Caco-2 (cell line): ENCODE data around the gene VAV2. TPM values are rescaled to one million over a fixed set of nuclear protein-coding genes. Genes with fewer than 3 reads are reported as not detected.

Source experiments
- BruUV-seq: library from RNA; stranded (reverse); fragments of 400-500 nt; replicated peaks from 2 replicates; lab custom pipeline; 2021; lab: Mats Ljungman, UMichigan
- CTCF ChIA-PET: fragments of 300-600 bp; sonication (Branson Sonifier 250); formaldehyde crosslinking; loops from one replicate; lab custom pipeline; 2022; ENCODE audit warnings: antibody characterized with exemption; lab: Charles Lee
- POLR2A ChIA-PET: fragments of 300-600 bp; sonication (Branson Sonifier 250); formaldehyde crosslinking; loops from one replicate; lab custom pipeline; 2022; ENCODE audit warnings: antibody characterized with exemption; lab: Charles Lee
- DNase-seq, 2 experiments: peaks; one replicate each; pipeline versions ENCODE4 v3.0.0 to v3.0.0-alpha.2; 2020 to 2022
- H3K27me3 ChIP-seq: replicated peaks from 2 replicates; pipeline ENCODE4 v1.6.0; 2011; ENCODE audit warnings: low read length; ENCODE audit not compliant: control insufficient read depth, insufficient read depth
- H3K36me3 ChIP-seq: 2 replicates; pipeline ENCODE4 v1.5.1; 2011; ENCODE audit warnings: low read length; ENCODE audit not compliant: control insufficient read depth, insufficient read depth
- H3K4me1 ChIP-seq: fragments of 250-450 bp; sonication (Bioruptor Pico); 2 replicates; pipeline ENCODE4 v1.5.1; 2020; ENCODE audit warnings: mild to moderate bottlenecking
- H3K4me3 ChIP-seq: 2 replicates; pipeline ENCODE4 v1.5.1; 2011; ENCODE audit warnings: low read depth, mild to moderate bottlenecking, control low read depth, low read length
- H3K9me3 ChIP-seq: fragments of 250-450 bp; sonication (Bioruptor Pico); 2 replicates; pipeline ENCODE4 v1.5.1; 2020; ENCODE audit warnings: mild to moderate bottlenecking, moderate library complexity
- H3K27ac Mint-ChIP-seq: one replicate; pipeline ENCODE4 v1.8.0; 2022; ENCODE audit warnings: mixed read lengths; ENCODE audit not compliant: unreplicated experiment
- H3K27me3 Mint-ChIP-seq: one replicate; pipeline ENCODE4 v1.8.0; 2022; ENCODE audit warnings: mixed read lengths; ENCODE audit not compliant: insufficient read depth, unreplicated experiment
- H3K36me3 Mint-ChIP-seq: one replicate; pipeline ENCODE4 v1.8.0; 2022; ENCODE audit warnings: mild to moderate bottlenecking, mixed read lengths; ENCODE audit not compliant: insufficient read depth, unreplicated experiment
- H3K4me1 Mint-ChIP-seq: one replicate; pipeline ENCODE4 v1.8.0; 2022; ENCODE audit warnings: low read depth, mixed read lengths; ENCODE audit not compliant: unreplicated experiment
- H3K4me3 Mint-ChIP-seq: one replicate; pipeline ENCODE4 v1.8.0; 2022; ENCODE audit warnings: mild to moderate bottlenecking, moderate library complexity, mixed read lengths; ENCODE audit not compliant: unreplicated experiment
- H3K9me3 Mint-ChIP-seq: one replicate; pipeline ENCODE4 v1.8.0; 2022; ENCODE audit warnings: mixed read lengths; ENCODE audit not compliant: unreplicated experiment
- CTCF ChIP-seq, 2 experiments: fragments of 200-600 bp in 1 of 2; IDR thresholded peaks; 1 replicate in 1 of 2; 2 replicates in 1 of 2; pipeline versions ENCODE4 v1.5.1 to v1.8.0; 2011 to 2022; ENCODE audit warnings: antibody characterized with exemption in 1 of 2, control low read depth in 1 of 2, inconsistent platforms in 1 of 2, low read depth in 1 of 2, low read length in 1 of 2, mild to moderate bottlenecking in 1 of 2, moderate library complexity in 1 of 2; ENCODE audit not compliant: insufficient read depth in 1 of 2, severe bottlenecking in 1 of 2, unreplicated experiment in 1 of 2
- intact Hi-C: fragments of 100-400 bp; cut with micrococcal nuclease; formaldehyde crosslinking; loops from one replicate; pipeline ENCODE4 v1.10.0; 2022; ENCODE audit not compliant: unreplicated experiment
- total RNA-seq: library from RNA; stranded (reverse); gene quantifications from 2 replicates; pipeline ENCODE4 v1.2.3, GENCODE V29; 2022

Gene VAV2
- total RNA-seq, 1 experiment from 2014 or later, result 55.3 TPM

- no peaks in the 10 kb centered on the region for H3K9me3 ChIP-seq
- POLR2A ChIA-PET, result no interaction called here
- peaks cover 44% of the 10 kb centered on the region for H3K36me3 Mint-ChIP-seq
Observed at GRCh38 chr9:133849110-133849670, 142.9 kb downstream of the VAV2 start.

GRCh38 chr9:133848471-133849109 lies 143.5 kb downstream of the VAV2 start:
- H3K27ac Mint-ChIP-seq, result no peak overlapping the region

More at GRCh38 chr9:133849110-133849670, 142.9 kb downstream of the VAV2 start:
- intact Hi-C loops, result no loop called here
- CTCF ChIA-PET, result no interaction called here
- Histone ChIP-seq H3K36me3 (peaks cover 1% of the 10 kb centered on the region; the same call in 1 of the 2 replicates), H3K27me3 (no peaks in the 10 kb centered on the region), H3K4me3 (no peak overlapping the region), H3K4me1 (no peaks in the 10 kb centered on the region)
- no peak for TF ChIP-seq CTCF (IDR thresholded peaks at IDR 0.05; ENCODE audit: insufficient read depth in 1 of 2, low read depth in 1 of 2, low read length in 1 of 2, severe bottlenecking in 1 of 2, unreplicated experiment in 1 of 2)
- no peaks in the 10 kb centered on the region for H3K27me3 Mint-ChIP-seq
- H3K4me3 Mint-ChIP-seq, result no peak overlapping the region
- BruUV-seq, result no TSS peak
- no peaks in the 10 kb centered on the region for H3K4me1 Mint-ChIP-seq
- no peak for DNase-seq
- H3K9me3 Mint-ChIP-seq, result no peaks in the 10 kb centered on the region
- no peak overlapping the region for H3K27ac Mint-ChIP-seq

More at GRCh38 chr9:133848471-133849109, 143.5 kb downstream of the VAV2 start:
- H3K36me3 ChIP-seq, result peaks cover 1% of the 10 kb centered on the region; the same call in 1 of the 2 replicates
- H3K9me3 Mint-ChIP-seq, result no peaks in the 10 kb centered on the region
- H3K4me3 ChIP-seq, result no peak overlapping the region
- ChIA-PET POLR2A (no interaction called here), CTCF (no interaction called here)
- H3K36me3 Mint-ChIP-seq, result peaks cover 41% of the 10 kb centered on the region
- H3K9me3 ChIP-seq, result no peaks in the 10 kb centered on the region
- no peaks in the 10 kb centered on the region for H3K4me1 ChIP-seq
- intact Hi-C loops, result no loop called here
- no peak overlapping the region for H3K4me3 Mint-ChIP-seq
- no peaks in the 10 kb centered on the region for H3K4me1 Mint-ChIP-seq
- DNase-seq, result no peak
- no peak for TF ChIP-seq CTCF (IDR thresholded peaks at IDR 0.05; ENCODE audit: insufficient read depth in 1 of 2, low read depth in 1 of 2, low read length in 1 of 2, severe bottlenecking in 1 of 2, unreplicated experiment in 1 of 2)
- H3K27me3 ChIP-seq, result no peaks in the 10 kb centered on the region
- no peaks in the 10 kb centered on the region for H3K27me3 Mint-ChIP-seq
- no TSS peak for BruUV-seq
